GM12872 (cell line): ENCODE measurements around the gene MACROD2.

Experiments
- TF ChIP-seq, protein P1 (sequence below): IDR thresholded peaks from 3 replicates; pipeline ENCODE4 v1.5.1; 2011; ENCODE audit warnings: low read depth, mild to moderate bottlenecking, low read length, moderate library complexity; ENCODE audit not compliant: insufficient read depth

MACROD2 gene

DNA sequence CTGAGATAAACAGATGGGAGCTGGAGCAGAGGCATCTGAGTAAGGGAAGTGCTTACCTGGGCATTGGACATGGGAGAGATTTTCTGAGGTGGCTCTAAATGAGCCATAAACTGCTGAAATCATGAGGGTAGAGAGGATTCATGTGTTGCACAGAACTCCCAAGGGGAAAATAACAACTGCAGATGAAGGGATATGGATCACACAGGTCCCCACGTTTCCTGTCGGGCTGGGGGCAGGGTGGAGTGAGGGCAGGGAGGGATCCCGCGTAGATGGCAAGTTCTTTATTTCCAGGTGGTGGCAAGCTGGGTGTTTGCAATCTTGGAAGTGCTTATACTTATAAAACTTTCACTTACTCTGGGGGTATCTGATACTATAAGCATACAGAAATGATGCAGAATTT lies 764.7 kb downstream of the MACROD2 start:
- TF ChIP-seq, protein P1, sequence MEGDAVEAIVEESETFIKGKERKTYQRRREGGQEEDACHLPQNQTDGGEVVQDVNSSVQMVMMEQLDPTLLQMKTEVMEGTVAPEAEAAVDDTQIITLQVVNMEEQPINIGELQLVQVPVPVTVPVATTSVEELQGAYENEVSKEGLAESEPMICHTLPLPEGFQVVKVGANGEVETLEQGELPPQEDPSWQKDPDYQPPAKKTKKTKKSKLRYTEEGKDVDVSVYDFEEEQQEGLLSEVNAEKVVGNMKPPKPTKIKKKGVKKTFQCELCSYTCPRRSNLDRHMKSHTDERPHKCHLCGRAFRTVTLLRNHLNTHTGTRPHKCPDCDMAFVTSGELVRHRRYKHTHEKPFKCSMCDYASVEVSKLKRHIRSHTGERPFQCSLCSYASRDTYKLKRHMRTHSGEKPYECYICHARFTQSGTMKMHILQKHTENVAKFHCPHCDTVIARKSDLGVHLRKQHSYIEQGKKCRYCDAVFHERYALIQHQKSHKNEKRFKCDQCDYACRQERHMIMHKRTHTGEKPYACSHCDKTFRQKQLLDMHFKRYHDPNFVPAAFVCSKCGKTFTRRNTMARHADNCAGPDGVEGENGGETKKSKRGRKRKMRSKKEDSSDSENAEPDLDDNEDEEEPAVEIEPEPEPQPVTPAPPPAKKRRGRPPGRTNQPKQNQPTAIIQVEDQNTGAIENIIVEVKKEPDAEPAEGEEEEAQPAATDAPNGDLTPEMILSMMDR, result no peak

DNA sequence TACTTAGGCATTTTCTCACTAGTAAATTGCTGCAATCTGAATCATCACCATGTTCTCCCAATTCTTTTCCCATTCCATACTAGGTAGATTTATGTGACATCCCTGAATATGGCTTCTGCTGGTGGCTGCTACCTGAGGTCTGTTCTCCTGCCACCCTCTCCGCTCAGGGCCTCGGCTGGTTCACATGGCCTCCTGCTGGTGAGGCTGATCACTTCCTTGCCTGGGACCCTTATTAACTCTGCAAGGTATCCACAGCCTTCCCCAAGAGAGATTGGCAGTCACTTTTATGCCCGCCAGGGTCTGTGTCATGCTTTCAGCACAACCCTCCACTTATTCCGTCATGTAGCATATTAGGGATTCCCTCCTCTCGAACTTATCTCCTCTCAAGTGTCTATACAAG lies 766.6 kb downstream of the MACROD2 start:
- TF ChIP-seq, protein P1, result 0 out of 3 replicates have a peak, but pooled peaks have one; percentile 4

DNA sequence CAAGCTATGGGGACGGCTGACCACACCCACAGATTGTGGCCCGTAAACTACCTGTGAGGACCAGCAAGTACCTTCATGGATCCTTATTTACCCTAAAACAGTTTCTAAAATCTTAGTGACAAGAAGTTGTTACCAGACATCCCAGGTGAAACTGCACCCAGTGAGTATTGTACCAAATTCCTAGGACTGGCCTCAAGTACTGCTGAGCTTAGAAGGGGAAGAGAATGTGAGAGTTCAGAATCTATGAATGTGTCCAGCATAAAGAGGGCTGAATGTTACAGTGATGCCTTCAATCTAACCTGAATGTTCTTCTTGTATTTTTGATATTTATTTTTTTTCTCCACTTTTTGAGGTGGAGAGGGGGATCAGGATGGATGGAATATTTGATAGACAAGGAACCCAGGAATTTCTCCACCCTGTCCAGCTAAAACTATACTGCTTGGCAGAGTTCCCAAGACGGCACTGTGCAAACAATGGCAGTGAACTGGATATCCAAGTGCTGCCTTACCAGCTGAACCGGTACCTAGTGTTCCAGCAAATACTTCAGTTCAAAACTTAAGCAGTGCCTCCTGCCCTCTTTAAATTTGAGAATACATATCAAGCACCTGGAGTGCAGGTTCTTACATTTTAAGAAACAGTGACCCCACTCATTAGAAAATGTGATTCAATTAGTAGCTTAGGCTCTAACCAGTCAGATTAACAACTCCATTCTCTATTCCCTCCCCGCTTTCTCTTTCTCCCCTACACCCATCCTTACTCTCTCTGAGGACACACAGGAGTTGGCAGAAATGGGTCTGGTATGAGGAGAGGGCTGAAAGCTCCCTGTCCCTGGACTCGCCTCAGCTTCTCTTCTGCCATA lies 769.4 kb downstream of the MACROD2 start:
- TF ChIP-seq, protein P1, result no peak

DNA sequence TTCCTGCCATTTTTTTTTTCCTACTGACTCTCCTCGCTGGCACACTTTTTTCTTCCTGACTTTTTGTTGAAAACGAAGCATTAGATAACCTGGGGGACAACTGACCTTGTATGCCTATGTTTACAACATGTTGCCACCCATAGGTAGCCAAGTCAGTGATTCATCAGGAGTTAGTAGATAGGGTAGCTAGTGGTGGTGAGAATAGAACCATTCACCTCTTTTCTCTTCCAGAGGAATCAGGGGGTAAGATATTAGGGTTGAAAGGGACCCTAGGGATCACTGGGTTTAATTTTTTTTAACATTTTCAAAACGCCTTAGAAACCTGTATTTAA lies 770.0 kb downstream of the MACROD2 start:
- TF ChIP-seq, protein P1, result no peak

DNA sequence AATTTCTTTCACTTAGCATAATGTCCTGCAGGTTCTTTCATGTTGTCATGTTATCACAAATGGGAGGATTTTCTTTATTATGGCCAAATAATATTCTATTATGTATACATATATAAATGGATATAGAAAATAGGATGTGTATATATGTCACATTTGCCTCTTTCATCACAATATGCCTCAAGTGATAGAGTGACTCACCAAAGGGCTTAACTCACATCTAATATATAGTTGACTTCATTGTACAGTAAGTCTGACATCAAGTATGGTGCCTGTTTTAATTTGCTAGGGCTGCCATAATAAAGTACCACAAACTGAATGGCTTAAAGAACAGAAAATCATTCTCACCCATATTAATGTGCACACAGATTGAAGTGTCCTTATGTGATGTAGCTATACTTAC lies 778.2 kb downstream of the MACROD2 start:
- TF ChIP-seq, protein P1, result no peak

DNA sequence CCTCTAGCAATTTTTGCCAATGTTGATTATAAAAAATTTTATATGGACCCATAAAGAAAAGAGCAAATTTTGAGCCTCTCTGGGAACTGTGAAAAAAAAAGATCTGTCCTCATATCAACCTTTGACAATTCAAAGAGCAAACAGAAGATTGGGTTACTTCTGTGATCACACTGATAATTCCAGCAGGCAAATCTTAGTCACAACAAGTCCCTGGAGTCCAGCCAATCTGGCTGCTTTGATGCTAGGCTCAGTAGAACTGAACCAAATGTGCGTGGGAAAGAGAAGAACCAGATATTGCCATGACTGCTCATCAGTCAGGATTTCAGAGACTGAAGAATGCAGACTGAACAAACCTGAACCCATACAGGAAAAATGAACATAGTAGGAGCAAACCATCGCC lies 780.5 kb downstream of the MACROD2 start:
- TF ChIP-seq, protein P1, result no peak

DNA sequence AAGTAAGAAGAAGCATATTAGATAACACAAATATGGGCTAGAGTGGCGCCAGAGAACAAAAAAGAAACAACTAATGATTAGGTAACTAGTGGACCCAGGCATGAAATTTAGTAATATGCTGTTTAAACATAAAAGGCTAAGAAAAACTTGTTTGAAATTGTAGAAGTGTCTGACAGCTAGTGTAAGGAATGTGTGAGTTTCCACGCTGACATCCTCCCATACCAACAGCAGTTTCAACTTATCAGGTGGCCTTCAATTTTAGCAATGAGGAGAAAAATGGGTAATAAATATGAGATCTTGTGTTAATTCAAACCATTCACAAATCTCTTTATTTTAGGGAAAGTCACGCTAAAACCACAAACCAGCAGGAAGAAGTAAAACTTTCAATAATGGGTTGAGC lies 782.3 kb downstream of the MACROD2 start:
- TF ChIP-seq, protein P1, result no peak
